ENCODE measurements around the gene ZBTB37.

DNA sequence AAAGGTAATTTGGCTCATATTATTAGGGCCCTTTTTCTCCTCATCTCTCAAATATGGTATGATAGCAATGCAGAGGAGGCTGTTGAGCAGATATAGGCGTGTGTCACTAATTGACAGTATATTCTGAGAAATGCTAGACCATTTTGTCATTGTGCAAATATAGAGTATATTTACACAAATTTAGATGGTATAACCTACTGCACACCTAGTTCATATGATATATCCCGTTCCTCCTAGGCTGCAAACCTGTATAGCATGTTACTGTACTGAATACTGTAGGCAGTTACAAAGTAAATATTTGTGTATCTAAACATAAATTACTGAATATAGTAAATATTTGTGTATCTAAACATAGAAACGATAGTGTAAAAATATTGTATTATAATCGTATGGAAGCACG, 8.6 kb downstream of the ZBTB37 start:
- TF ChIP-seq, protein P1, sequence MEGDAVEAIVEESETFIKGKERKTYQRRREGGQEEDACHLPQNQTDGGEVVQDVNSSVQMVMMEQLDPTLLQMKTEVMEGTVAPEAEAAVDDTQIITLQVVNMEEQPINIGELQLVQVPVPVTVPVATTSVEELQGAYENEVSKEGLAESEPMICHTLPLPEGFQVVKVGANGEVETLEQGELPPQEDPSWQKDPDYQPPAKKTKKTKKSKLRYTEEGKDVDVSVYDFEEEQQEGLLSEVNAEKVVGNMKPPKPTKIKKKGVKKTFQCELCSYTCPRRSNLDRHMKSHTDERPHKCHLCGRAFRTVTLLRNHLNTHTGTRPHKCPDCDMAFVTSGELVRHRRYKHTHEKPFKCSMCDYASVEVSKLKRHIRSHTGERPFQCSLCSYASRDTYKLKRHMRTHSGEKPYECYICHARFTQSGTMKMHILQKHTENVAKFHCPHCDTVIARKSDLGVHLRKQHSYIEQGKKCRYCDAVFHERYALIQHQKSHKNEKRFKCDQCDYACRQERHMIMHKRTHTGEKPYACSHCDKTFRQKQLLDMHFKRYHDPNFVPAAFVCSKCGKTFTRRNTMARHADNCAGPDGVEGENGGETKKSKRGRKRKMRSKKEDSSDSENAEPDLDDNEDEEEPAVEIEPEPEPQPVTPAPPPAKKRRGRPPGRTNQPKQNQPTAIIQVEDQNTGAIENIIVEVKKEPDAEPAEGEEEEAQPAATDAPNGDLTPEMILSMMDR (conservative IDR thresholded peaks at IDR 0.05), result no peak
- TF ChIP-seq ZFX (IDR thresholded peaks at IDR 0.05), result no peak

Data from C4-2B (cell line).